A549 (cell line): ENCODE data around the gene HSPA8. TPM values are rescaled to one million over a fixed set of nuclear protein-coding genes. Genes with fewer than 3 reads are reported as not detected.
A peak's percentile ranks its signal among the peaks of the same experiment; 100 is the strongest.

Source experiments
- ATAC-seq, 2 experiments: fragments of 200-7000 bp in 1 of 2; fragments of >200 bp in 1 of 2; cut with Nextera tagmentation in 1 of 2; cut with Tn5 transposase in 1 of 2; 3 replicates each; pipeline versions ENCODE4 v1.8.0 to v1.9.1; 2018 to 2020; ENCODE audit warnings: mild to moderate bottlenecking in 1 of 2, moderate library complexity in 1 of 2
- CTCF ChIA-PET: fragments of 300-600 bp; sonication (Branson Sonifier 250); formaldehyde crosslinking; extraction: SDS; loops from one replicate; lab custom pipeline; 2021; ENCODE audit warnings: antibody characterized with exemption, inconsistent platforms; lab: Yijun Ruan, JAX
- POLR2A ChIA-PET: fragments of 350-600 bp; formaldehyde crosslinking; extraction: SDS; loops from one replicate; lab custom pipeline; 2021; ENCODE audit warnings: antibody characterized with exemption, inconsistent platforms; lab: Yijun Ruan, JAX
- DNase-seq, 2 experiments: peaks; one replicate each; pipeline versions ENCODE4 v3.0.0 to v3.0.0-alpha.2; 2011 to 2016; ENCODE audit warnings: low read depth in 1 of 2, low spot score in 1 of 2
- FAIRE-seq: peaks from 2 replicates; lab custom pipeline; 2011; peaks lifted over from hg19 to GRCh38; lab: Jason Lieb, UNC
- H3K27ac ChIP-seq, 2 experiments: fragments of >200 bp; sonication (Bioruptor Twin); formaldehyde crosslinking; 3 replicates each; pipeline ENCODE4 v1.5.1; 2016 to 2017
- H3K4me1 ChIP-seq: fragments of >200 bp; sonication (Bioruptor Twin); formaldehyde crosslinking; 3 replicates; pipeline ENCODE4 v1.6.1; 2016
- H3K4me2 ChIP-seq: fragments of >200 bp; sonication (Bioruptor Twin); formaldehyde crosslinking; 3 replicates; pipeline ENCODE4 v1.6.1; 2016
- H3K4me3 ChIP-seq: fragments of >200 bp; sonication (Bioruptor Twin); formaldehyde crosslinking; 3 replicates; pipeline ENCODE4 v1.5.1; 2016
- H3K9me3 ChIP-seq: fragments of >200 bp; sonication (Bioruptor Twin); formaldehyde crosslinking; 3 replicates; pipeline ENCODE4 v1.6.1; 2016
- BHLHE40 ChIP-seq: IDR thresholded peaks from 2 replicates; pipeline ENCODE4 v1.6.1; 2012; ENCODE audit warnings: low read depth, low read length, inconsistent platforms
- CBX2 ChIP-seq: fragments of 200-600 bp; sonication (generic); IDR thresholded peaks from 2 replicates; pipeline ENCODE4 v1.6.1; 2016; ENCODE audit warnings: low read depth, mild to moderate bottlenecking, borderline replicate concordance
- CHD2 ChIP-seq: fragments of 150-350 bp; IDR thresholded peaks from 2 replicates; pipeline ENCODE4 v1.6.1; 2014; ENCODE audit warnings: low read length; ENCODE audit not compliant: partially characterized antibody
- CHD4 ChIP-seq: fragments of 200-600 bp; sonication (generic); IDR thresholded peaks from 2 replicates; pipeline ENCODE4 v1.6.1; 2016; ENCODE audit warnings: antibody characterized with exemption, mild to moderate bottlenecking, borderline replicate concordance
- FOSB ChIP-seq: fragments of 250-450 bp; sonication (Bioruptor Pico); IDR thresholded peaks from 2 replicates; pipeline ENCODE4 v1.5.0; 2020; ENCODE audit warnings: mild to moderate bottlenecking, moderate library complexity
- GATA3 ChIP-seq: IDR thresholded peaks from 2 replicates; pipeline ENCODE4 v1.6.1; 2012; ENCODE audit warnings: borderline replicate concordance
- HOXB5 ChIP-seq: fragments of 250-450 bp; sonication (Bioruptor Pico); IDR thresholded peaks from 2 replicates; pipeline ENCODE4 v1.5.0; 2020; ENCODE audit warnings: mild to moderate bottlenecking, moderate library complexity
- JUN ChIP-seq, 2 experiments: fragments of >200 bp; sonication (Bioruptor Twin); formaldehyde crosslinking; IDR thresholded peaks; 2 replicates in 1 of 2; 3 replicates in 1 of 2; pipeline ENCODE4 v1.6.1; 2016 to 2017
- KDM1A ChIP-seq: fragments of 200-600 bp; sonication (generic); IDR thresholded peaks from 2 replicates; pipeline ENCODE4 v1.6.1; 2016; ENCODE audit warnings: low read depth, mild to moderate bottlenecking
- KDM5A ChIP-seq: fragments of 200-600 bp; sonication (generic); IDR thresholded peaks from 2 replicates; pipeline ENCODE4 v1.6.1; 2016; ENCODE audit warnings: antibody characterized with exemption, mild to moderate bottlenecking
- MAZ ChIP-seq: fragments of 150-350 bp; IDR thresholded peaks from 2 replicates; pipeline ENCODE4 v1.6.1; 2014; ENCODE audit warnings: antibody characterized with exemption, low read depth, low read length, borderline replicate concordance
- MYC ChIP-seq: IDR thresholded peaks from 2 replicates; pipeline ENCODE4 v1.6.1; 2012; ENCODE audit warnings: mild to moderate bottlenecking, inconsistent platforms, low read length, improper control_type of control experiment, borderline replicate concordance
- NPAS2 ChIP-seq: fragments of 250-450 bp; sonication (Bioruptor Pico); IDR thresholded peaks from 2 replicates; pipeline ENCODE4 v1.8.0; 2022; ENCODE audit warnings: mild to moderate bottlenecking, moderate library complexity, borderline replicate concordance
- PHF8 ChIP-seq: fragments of 200-600 bp; sonication (generic); IDR thresholded peaks from 2 replicates; pipeline ENCODE4 v1.6.1; 2016; ENCODE audit warnings: low read depth, mild to moderate bottlenecking, antibody characterized with exemption, moderate library complexity, borderline replicate concordance
- POLR2A ChIP-seq: IDR thresholded peaks from 2 replicates; pipeline ENCODE4 v1.6.1; 2012; ENCODE audit warnings: mild to moderate bottlenecking, low read length
- RARB ChIP-seq: fragments of 250-450 bp; sonication (Bioruptor Pico); IDR thresholded peaks from 2 replicates; pipeline ENCODE4 v1.8.0; 2021; ENCODE audit warnings: mild to moderate bottlenecking, moderate library complexity
- RCOR1 ChIP-seq: fragments of 150-350 bp; IDR thresholded peaks from 2 replicates; pipeline ENCODE4 v1.6.1; 2014; ENCODE audit warnings: antibody characterized with exemption, low read length, low read depth
- TFCP2L1 ChIP-seq: fragments of 250-450 bp; sonication (Bioruptor Pico); IDR thresholded peaks from 2 replicates; pipeline ENCODE4 v1.5.0; 2021; ENCODE audit warnings: mild to moderate bottlenecking
- ZC3H11A ChIP-seq: fragments of 450-650 bp; IDR thresholded peaks from 2 replicates; pipeline ENCODE4 v1.6.1; 2014; ENCODE audit warnings: antibody characterized with exemption, mild to moderate bottlenecking
- ZSCAN20 ChIP-seq: fragments of 250-450 bp; sonication (Bioruptor Pico); IDR thresholded peaks from 2 replicates; pipeline ENCODE4 v1.8.0; 2022; ENCODE audit warnings: mild to moderate bottlenecking, moderate library complexity
- WGBS: methylation state at CpG from one replicate; pipeline ENCODE4 v1.1.6; 2017; ENCODE audit errors: missing lambda C conversion rate; 5-methylcytosine and 5-hydroxymethylcytosine counted together
- polyA minus RNA-seq: library from RNA; depleted of rRNA, polyadenylated mRNA; stranded (reverse); fragments of >200 nt; gene quantifications from 2 replicates; pipeline ENCODE4 v1.2.3, GENCODE V29; 2011; rRNA and poly(A)+ RNA removed
- polyA plus RNA-seq, 4 experiments: library from polyadenylated mRNA; depleted of rRNA in 3 of 4; stranded (reverse); fragments of >200 nt; fragmentation: RNase III in 1 of 4; extraction: RNeasy Plus Mini Kit Qiagen cat#74134 plus additional on column Dnase treatment in 1 of 4; gene quantifications; 2 replicates in 3 of 4; 3 replicates in 1 of 4; pipeline ENCODE4 v1.2.3, GENCODE V29; 2011 to 2017
- TF ChIP-seq, protein P1 (sequence below): fragments of >200 bp; sonication (Bioruptor Twin); formaldehyde crosslinking; IDR thresholded peaks from 3 replicates; pipeline ENCODE4 v1.6.1; 2016
- TF ChIP-seq, protein P2 (sequence below): IDR thresholded peaks from 2 replicates; pipeline ENCODE4 v1.6.1; 2012
- TF ChIP-seq, protein P3 (sequence below): fragments of 250-450 bp; sonication (Bioruptor Pico); IDR thresholded peaks from 2 replicates; pipeline ENCODE4 v1.5.0; 2020; ENCODE audit warnings: low read depth, mild to moderate bottlenecking, moderate library complexity
- TF ChIP-seq, protein P4 (sequence below): fragments of >200 bp; sonication (Bioruptor Twin); formaldehyde crosslinking; IDR thresholded peaks from 2 replicates; pipeline ENCODE4 v1.6.1; 2016
- TF ChIP-seq, protein P5 (sequence below): IDR thresholded peaks from 2 replicates; pipeline ENCODE4 v1.6.1; 2012

Gene HSPA8
- polyA plus RNA-seq (2011; rRNA removed) (1,869 and 3,170 TPM in 2 replicates), polyA plus RNA-seq (2017; fragmentation: RNase III; extraction: RNeasy Plus Mini Kit Qiagen cat#74134 plus additional on column Dnase treatment) (1,648 to 2,282 TPM (median 2,091 TPM) in 3 replicates), polyA minus RNA-seq (1,549 and 2,541 TPM in 2 replicates)
- polyA plus RNA-seq (2012; cell fraction: cytosol; rRNA removed): 2,142 and 2,722 TPM in 2 replicates
- polyA plus RNA-seq (2012; cell fraction: nucleus; rRNA removed): 1,338 and 1,457 TPM in 2 replicates

DNA sequence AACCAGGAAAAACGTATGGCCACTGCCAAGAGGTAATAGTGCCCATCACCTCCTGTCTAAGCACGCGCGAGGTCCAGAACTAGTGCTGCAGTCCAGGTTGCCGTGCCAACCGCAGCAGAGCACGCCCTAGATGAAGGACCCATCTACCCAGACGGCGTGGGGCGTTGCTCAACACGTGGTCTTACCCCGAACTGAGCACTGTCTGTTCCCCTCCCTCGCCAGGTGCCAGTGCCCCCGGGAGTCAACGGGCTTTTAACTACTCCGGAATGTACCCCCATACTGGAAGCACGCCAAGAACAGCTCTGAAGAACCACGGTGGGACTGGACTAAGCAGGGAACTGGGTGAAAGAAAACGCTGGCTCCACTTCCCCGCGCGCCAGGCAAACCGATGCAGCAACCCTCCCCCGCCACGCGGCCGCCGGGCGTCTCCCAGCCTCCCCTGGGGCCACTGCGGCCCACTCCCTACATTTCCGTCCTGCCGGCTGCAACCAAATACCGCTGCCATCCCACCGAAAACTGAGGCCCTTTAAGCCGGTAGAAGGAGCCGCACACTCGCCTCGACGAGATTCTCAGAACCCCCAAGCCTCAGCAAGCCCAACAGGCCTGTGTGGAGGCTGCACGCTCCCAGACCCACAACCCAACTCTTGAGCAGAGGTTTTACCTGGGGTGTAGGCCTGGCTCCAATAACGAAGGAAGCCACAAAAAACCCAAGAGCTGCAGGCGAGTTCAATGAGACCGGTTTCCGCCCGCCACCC is at the start of gene HSPA8:
Gene HSPA8, minus strand, starts transcription at position 734 of the 755 bp plus-strand sequence. CDS start 812 bp downstream, outside the sequence.
- H3K4me2 ChIP-seq: peak within 1 kb of the TSS; percentile 91
- ChIA-PET POLR2A (interaction anchor here (0.6 to 1.5 kb wide), 17 partner anchors 8 to 419 kb away, joined by 3 to 29 read pairs (median 4); partner anchors contain the start of genes JHY and UBASH3B), CTCF (no interaction called here)
- TF ChIP-seq, protein P1, sequence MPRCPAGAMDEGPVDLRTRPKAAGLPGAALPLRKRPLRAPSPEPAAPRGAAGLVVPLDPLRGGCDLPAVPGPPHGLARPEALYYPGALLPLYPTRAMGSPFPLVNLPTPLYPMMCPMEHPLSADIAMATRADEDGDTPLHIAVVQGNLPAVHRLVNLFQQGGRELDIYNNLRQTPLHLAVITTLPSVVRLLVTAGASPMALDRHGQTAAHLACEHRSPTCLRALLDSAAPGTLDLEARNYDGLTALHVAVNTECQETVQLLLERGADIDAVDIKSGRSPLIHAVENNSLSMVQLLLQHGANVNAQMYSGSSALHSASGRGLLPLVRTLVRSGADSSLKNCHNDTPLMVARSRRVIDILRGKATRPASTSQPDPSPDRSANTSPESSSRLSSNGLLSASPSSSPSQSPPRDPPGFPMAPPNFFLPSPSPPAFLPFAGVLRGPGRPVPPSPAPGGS: peak; percentile 96
- TF ChIP-seq GATA3 (0 out of 2 replicates have a peak, but pooled peaks have one; percentile 29), ZC3H11A (no peak), PHF8 (peak; percentile 94), JUN (IDR thresholded peaks at IDR 0.05) (peak; percentile 72 to 83; a peak in 4 of 5 replicates), HOXB5 (CRISPR knock-in tag) (no peak), MAZ (no peak), BHLHE40 (no peak), CHD4 (no peak), MYC (0 out of 2 replicates have a peak, but pooled peaks have one; percentile 29), RCOR1 (no peak), RARB (CRISPR knock-in tag) (no peak), NPAS2 (CRISPR knock-in tag) (no peak), FOSB (CRISPR knock-in tag) (no peak), CBX2 (no peak), CHD2 (no peak), POLR2A (peak; percentile 92), KDM1A (no peak), TFCP2L1 (peak; percentile 63; the same call in 1 of the 2 replicates), ZSCAN20 (CRISPR knock-in tag) (no peak), KDM5A (no peak)
- TF ChIP-seq, protein P2, sequence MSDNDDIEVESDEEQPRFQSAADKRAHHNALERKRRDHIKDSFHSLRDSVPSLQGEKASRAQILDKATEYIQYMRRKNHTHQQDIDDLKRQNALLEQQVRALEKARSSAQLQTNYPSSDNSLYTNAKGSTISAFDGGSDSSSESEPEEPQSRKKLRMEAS: peak; percentile 76
- TF ChIP-seq, protein P3, sequence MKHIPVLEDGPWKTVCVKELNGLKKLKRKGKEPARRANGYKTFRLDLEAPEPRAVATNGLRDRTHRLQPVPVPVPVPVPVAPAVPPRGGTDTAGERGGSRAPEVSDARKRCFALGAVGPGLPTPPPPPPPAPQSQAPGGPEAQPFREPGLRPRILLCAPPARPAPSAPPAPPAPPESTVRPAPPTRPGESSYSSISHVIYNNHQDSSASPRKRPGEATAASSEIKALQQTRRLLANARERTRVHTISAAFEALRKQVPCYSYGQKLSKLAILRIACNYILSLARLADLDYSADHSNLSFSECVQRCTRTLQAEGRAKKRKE (CRISPR knock-in tag): no peak
- TF ChIP-seq, protein P4, sequence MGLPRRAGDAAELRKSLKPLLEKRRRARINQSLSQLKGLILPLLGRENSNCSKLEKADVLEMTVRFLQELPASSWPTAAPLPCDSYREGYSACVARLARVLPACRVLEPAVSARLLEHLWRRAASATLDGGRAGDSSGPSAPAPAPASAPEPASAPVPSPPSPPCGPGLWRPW: no peak
- TF ChIP-seq, protein P5, sequence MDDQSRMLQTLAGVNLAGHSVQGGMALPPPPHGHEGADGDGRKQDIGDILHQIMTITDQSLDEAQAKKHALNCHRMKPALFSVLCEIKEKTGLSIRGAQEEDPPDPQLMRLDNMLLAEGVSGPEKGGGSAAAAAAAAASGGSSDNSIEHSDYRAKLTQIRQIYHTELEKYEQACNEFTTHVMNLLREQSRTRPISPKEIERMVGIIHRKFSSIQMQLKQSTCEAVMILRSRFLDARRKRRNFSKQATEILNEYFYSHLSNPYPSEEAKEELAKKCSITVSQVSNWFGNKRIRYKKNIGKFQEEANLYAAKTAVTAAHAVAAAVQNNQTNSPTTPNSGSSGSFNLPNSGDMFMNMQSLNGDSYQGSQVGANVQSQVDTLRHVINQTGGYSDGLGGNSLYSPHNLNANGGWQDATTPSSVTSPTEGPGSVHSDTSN: peak; percentile 61
- DNase-seq (peak in 1 of 2 experiments; percentile 62), ATAC-seq (peak; percentile 41 to 64; a peak in 5 of 6 replicates), FAIRE-seq (no peak)
- peaks cover 47% of the 10 kb centered on the region for H3K4me1 ChIP-seq
- peak within 1 kb of the TSS; percentile 98 for H3K4me3 ChIP-seq
- H3K9me3 ChIP-seq: no peaks in the 10 kb centered on the region
- WGBS: 4% methylated on average over 17 of the region's 45 CpGs
- H3K27ac ChIP-seq: peak within 1 kb of the TSS; percentile 98 to 100
